Measurements from ENCODE around the gene UBR3. TPM values are rescaled to one million over a fixed set of nuclear protein-coding genes. Genes with fewer than 3 reads are reported as not detected.

Gene UBR3
- total RNA-seq, 1 donor from 2014 or later = 23.4 TPM

GRCh38 chr2:170038734-170039133, 211.5 kb downstream of the UBR3 start:
- Mint-ChIP-seq H3K4me3 (ENCODE audit: unreplicated experiment) (no peak overlapping the region), H3K27me3 (ENCODE audit: unreplicated experiment) (no peaks in the 10 kb centered on the region), H3K27ac (ENCODE audit: unreplicated experiment) (no peak overlapping the region), H3K4me1 (ENCODE audit: unreplicated experiment) (no peaks in the 10 kb centered on the region), H3K36me3 (ENCODE audit: low read depth, unreplicated experiment) (no peaks in the 10 kb centered on the region), H3K9me3 (ENCODE audit: unreplicated experiment) (no peaks in the 10 kb centered on the region)
- no peak for DNase-seq (ENCODE audit: low spot score)
- no peak for TF ChIP-seq CTCF (IDR thresholded peaks at IDR 0.05; ENCODE audit: unreplicated experiment)

- H3K4me3 Mint-ChIP-seq (ENCODE audit: unreplicated experiment) = no peak overlapping the region
- H3K27ac Mint-ChIP-seq (ENCODE audit: unreplicated experiment) = no peak overlapping the region
- no peak for DNase-seq (ENCODE audit: low spot score)
- no peaks in the 10 kb centered on the region for H3K27me3 Mint-ChIP-seq (ENCODE audit: unreplicated experiment)
- H3K36me3 Mint-ChIP-seq (ENCODE audit: low read depth, unreplicated experiment) = no peaks in the 10 kb centered on the region
- no peak for TF ChIP-seq CTCF (IDR thresholded peaks at IDR 0.05; ENCODE audit: unreplicated experiment)
- H3K9me3 Mint-ChIP-seq (ENCODE audit: unreplicated experiment) = no peaks in the 10 kb centered on the region
- H3K4me1 Mint-ChIP-seq (ENCODE audit: unreplicated experiment) = no peaks in the 10 kb centered on the region
Measured at GRCh38 chr2:170039401-170040172, 212.3 kb downstream of the UBR3 start.

- Mint-ChIP-seq H3K9me3 (ENCODE audit: unreplicated experiment) (no peaks in the 10 kb centered on the region), H3K27ac (ENCODE audit: unreplicated experiment) (no peak overlapping the region), H3K36me3 (ENCODE audit: low read depth, unreplicated experiment) (no peaks in the 10 kb centered on the region), H3K27me3 (ENCODE audit: unreplicated experiment) (no peaks in the 10 kb centered on the region), H3K4me1 (ENCODE audit: unreplicated experiment) (no peaks in the 10 kb centered on the region), H3K4me3 (ENCODE audit: unreplicated experiment) (no peak overlapping the region)
- DNase-seq (ENCODE audit: low spot score) = no peak
- TF ChIP-seq CTCF (IDR thresholded peaks at IDR 0.05; ENCODE audit: unreplicated experiment) = no peak
Measured at GRCh38 chr2:170044751-170045478, 217.7 kb downstream of the UBR3 start.

GRCh38 chr2:170047331-170048065, 220.2 kb downstream of the UBR3 start:
- Mint-ChIP-seq H3K4me1 (ENCODE audit: unreplicated experiment) (peaks cover 8% of the 10 kb centered on the region), H3K27ac (ENCODE audit: unreplicated experiment) (no peak overlapping the region), H3K9me3 (ENCODE audit: unreplicated experiment) (no peaks in the 10 kb centered on the region)

More at GRCh38 chr2:170047331-170048065, 220.2 kb downstream of the UBR3 start:
- TF ChIP-seq CTCF (IDR thresholded peaks at IDR 0.05; ENCODE audit: unreplicated experiment) = no peak
- DNase-seq (ENCODE audit: low spot score) = no peak
- Mint-ChIP-seq H3K4me3 (ENCODE audit: unreplicated experiment) (no peak overlapping the region), H3K27me3 (ENCODE audit: unreplicated experiment) (no peaks in the 10 kb centered on the region), H3K36me3 (ENCODE audit: low read depth, unreplicated experiment) (no peaks in the 10 kb centered on the region)

All from endothelial cell (in vitro differentiated cells).